ENCODE results near the gene TRAF3IP3.

Gene TRAF3IP3

DNA sequence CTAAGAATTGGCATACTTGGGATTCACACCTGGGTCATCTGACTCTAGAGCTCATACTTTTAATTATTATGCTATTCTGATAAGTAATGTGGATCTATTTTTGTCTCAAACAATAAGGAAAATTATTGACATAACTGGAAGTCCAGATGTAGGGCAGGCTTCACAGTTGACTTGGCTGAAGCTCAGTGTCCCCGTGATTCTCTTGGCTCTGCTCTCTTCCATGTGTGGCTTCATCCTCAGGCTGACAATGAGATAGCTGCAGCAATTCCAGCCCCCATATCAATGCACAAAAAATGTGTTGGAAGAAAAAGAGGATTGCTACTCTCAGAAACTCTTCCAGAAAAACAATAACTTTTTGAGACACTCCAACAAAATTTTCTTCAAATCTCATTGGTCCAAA is 27.4 kb upstream of the TRAF3IP3 start:
- no peak overlapping the region for H3K9ac ChIP-seq (ENCODE audit: low read length)
- no peaks in the 10 kb centered on the region for H3K9me3 ChIP-seq (ENCODE audit: control insufficient read depth, low read length)
- no peak overlapping the region for H3K4me2 ChIP-seq (ENCODE audit: low read length, poor library complexity, severe bottlenecking)
- no peaks in the 10 kb centered on the region for H3K27me3 ChIP-seq (ENCODE audit: control insufficient read depth in 1 of 2, insufficient read depth in 1 of 2, low read length in 2 of 2)
- H3K18ac ChIP-seq (ENCODE audit: low read depth in 1 of 2, low read length in 2 of 2), result no peak overlapping the region
- H3K23ac ChIP-seq (ENCODE audit: low read length in 2 of 2), result no peak overlapping the region
- no peak overlapping the region for H3K4me3 ChIP-seq (ENCODE audit: insufficient read depth in 1 of 2, low read depth in 1 of 2, low read length in 2 of 2)
- no peak overlapping the region for H4K91ac ChIP-seq (ENCODE audit: low read length)
- no peak overlapping the region for H2BK5ac ChIP-seq (ENCODE audit: low read depth, low read length, poor library complexity, severe bottlenecking)
- no peaks in the 10 kb centered on the region for H3K36me3 ChIP-seq (ENCODE audit: control insufficient read depth in 1 of 2, insufficient read depth in 2 of 2, low read depth in 1 of 2, low read length in 2 of 2)
- no peak for DNase-seq
- H2BK15ac ChIP-seq (ENCODE audit: low read depth, poor library complexity, severe bottlenecking), result no peak overlapping the region
- no peak overlapping the region for H3K4ac ChIP-seq (ENCODE audit: low read depth in 1 of 2, low read length in 2 of 2)
- H3K14ac ChIP-seq (ENCODE audit: low read length in 2 of 2), result no peak overlapping the region
- H2BK12ac ChIP-seq (ENCODE audit: low read length in 2 of 2), result no peak overlapping the region
- H3K27ac ChIP-seq (ENCODE audit: low read length, poor library complexity, severe bottlenecking), result no peak overlapping the region
- H3K4me1 ChIP-seq (ENCODE audit: control insufficient read depth, insufficient read depth, low read depth, low read length), result no peaks in the 10 kb centered on the region
- no peak overlapping the region for H2AFZ ChIP-seq (ENCODE audit: low read depth, low read length)
- WGBS, result 59% methylated on average over 1 of the region's 1 CpG
- no peak overlapping the region for H4K8ac ChIP-seq (ENCODE audit: low read length)
- H2AK5ac ChIP-seq (ENCODE audit: low read length, severe bottlenecking), result no peak overlapping the region
- no peak overlapping the region for H2BK120ac ChIP-seq (ENCODE audit: low read depth, low read length)
- no peaks in the 10 kb centered on the region for H3K79me1 ChIP-seq (replicated peaks; ENCODE audit: low read length, poor library complexity, severe bottlenecking)

DNA sequence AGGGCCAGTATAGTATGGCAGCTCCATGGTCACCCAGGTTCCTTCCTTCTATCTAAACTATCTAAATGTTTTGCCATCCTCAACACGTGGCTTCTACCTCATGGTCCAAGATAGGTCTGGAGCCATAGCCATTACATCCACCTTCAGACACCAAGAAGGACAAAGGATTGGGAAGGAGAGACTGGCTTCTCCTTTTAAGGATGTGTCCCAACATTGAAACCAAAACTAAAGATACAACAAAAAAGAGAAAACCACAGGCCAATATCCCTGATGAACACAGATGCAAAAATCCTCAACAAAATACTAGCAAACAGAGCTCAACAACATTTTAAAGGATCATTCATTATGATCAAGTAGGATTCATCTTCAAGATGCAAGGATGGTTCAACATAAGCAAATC is 26.4 kb upstream of the TRAF3IP3 start:
- Histone ChIP-seq H3K27me3 (ENCODE audit: control insufficient read depth in 1 of 2, insufficient read depth in 1 of 2, low read length in 2 of 2) (peaks cover 0 to 6% of the 10 kb centered on the region in 2 experiments), H3K79me1 (replicated peaks; ENCODE audit: low read length, poor library complexity, severe bottlenecking) (no peaks in the 10 kb centered on the region), H4K91ac (ENCODE audit: low read length) (no peak overlapping the region), H3K9me3 (ENCODE audit: control insufficient read depth, low read length) (no peaks in the 10 kb centered on the region), H3K9ac (ENCODE audit: low read length) (no peak overlapping the region), H2AK5ac (ENCODE audit: low read length, severe bottlenecking) (no peak overlapping the region), H2BK12ac (ENCODE audit: low read length in 2 of 2) (no peak overlapping the region), H3K36me3 (ENCODE audit: control insufficient read depth in 1 of 2, insufficient read depth in 2 of 2, low read depth in 1 of 2, low read length in 2 of 2) (no peaks in the 10 kb centered on the region), H3K4ac (ENCODE audit: low read depth in 1 of 2, low read length in 2 of 2) (no peak overlapping the region), H3K4me3 (ENCODE audit: insufficient read depth in 1 of 2, low read depth in 1 of 2, low read length in 2 of 2) (no peak overlapping the region), H3K23ac (ENCODE audit: low read length in 2 of 2) (no peak overlapping the region), H4K8ac (ENCODE audit: low read length) (no peak overlapping the region), H2BK120ac (ENCODE audit: low read depth, low read length) (no peak overlapping the region), H3K4me2 (ENCODE audit: low read length, poor library complexity, severe bottlenecking) (no peak overlapping the region), H3K4me1 (ENCODE audit: control insufficient read depth, insufficient read depth, low read depth, low read length) (no peaks in the 10 kb centered on the region), H2BK15ac (ENCODE audit: low read depth, poor library complexity, severe bottlenecking) (no peak overlapping the region), H3K14ac (ENCODE audit: low read length in 2 of 2) (no peak overlapping the region), H2AFZ (ENCODE audit: low read depth, low read length) (no peak overlapping the region), H3K27ac (ENCODE audit: low read length, poor library complexity, severe bottlenecking) (no peak overlapping the region), H3K18ac (ENCODE audit: low read depth in 1 of 2, low read length in 2 of 2) (no peak overlapping the region), H2BK5ac (ENCODE audit: low read depth, low read length, poor library complexity, severe bottlenecking) (no peak overlapping the region)
- WGBS, result 55% methylated on average over 1 of the region's 1 CpG
- no peak for DNase-seq

DNA sequence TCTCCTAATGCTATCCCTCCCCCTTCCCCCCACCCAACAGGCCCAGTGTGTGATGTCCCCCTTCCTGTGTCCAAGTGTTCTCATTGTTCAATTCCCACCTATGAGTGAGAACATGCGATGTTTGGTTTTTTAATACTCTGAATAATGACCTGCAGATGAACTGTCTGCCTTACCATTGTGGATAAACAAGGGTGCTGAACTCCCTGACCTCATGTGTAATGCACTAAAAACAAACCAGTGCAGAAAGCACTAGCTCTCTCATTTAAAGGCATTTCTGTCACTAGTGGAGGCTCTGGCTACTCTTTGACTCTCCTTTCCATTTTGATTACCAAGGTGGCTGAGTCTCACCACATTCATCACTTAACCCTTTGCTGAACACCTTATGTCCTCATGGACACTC is 23.1 kb upstream of the TRAF3IP3 start:
- peak overlapping the region in 1 of 2 experiments; percentile 1 for H3K4me3 ChIP-seq (ENCODE audit: insufficient read depth in 1 of 2, low read depth in 1 of 2, low read length in 2 of 2)
- no peak overlapping the region for H2BK15ac ChIP-seq (ENCODE audit: low read depth, poor library complexity, severe bottlenecking)
- H2BK5ac ChIP-seq (ENCODE audit: low read depth, low read length, poor library complexity, severe bottlenecking), result no peak overlapping the region
- no peak overlapping the region for H2AK5ac ChIP-seq (ENCODE audit: low read length, severe bottlenecking)
- no peak overlapping the region for H3K18ac ChIP-seq (ENCODE audit: low read depth in 1 of 2, low read length in 2 of 2)
- no peaks in the 10 kb centered on the region for H3K4me1 ChIP-seq (ENCODE audit: control insufficient read depth, insufficient read depth, low read depth, low read length)
- H2AFZ ChIP-seq (ENCODE audit: low read depth, low read length), result no peak overlapping the region
- WGBS, result 100% methylated on average over 1 of the region's 1 CpG
- no peaks in the 10 kb centered on the region for H3K36me3 ChIP-seq (ENCODE audit: control insufficient read depth in 1 of 2, insufficient read depth in 2 of 2, low read depth in 1 of 2, low read length in 2 of 2)
- no peak overlapping the region for H4K8ac ChIP-seq (ENCODE audit: low read length)
- no peak overlapping the region for H3K27ac ChIP-seq (ENCODE audit: low read length, poor library complexity, severe bottlenecking)
- H3K9ac ChIP-seq (ENCODE audit: low read length), result no peak overlapping the region
- no peak overlapping the region for H4K91ac ChIP-seq (ENCODE audit: low read length)
- no peak overlapping the region for H3K4ac ChIP-seq (ENCODE audit: low read depth in 1 of 2, low read length in 2 of 2)
- H3K79me1 ChIP-seq (replicated peaks; ENCODE audit: low read length, poor library complexity, severe bottlenecking), result no peaks in the 10 kb centered on the region
- peaks cover 0 to 20% of the 10 kb centered on the region in 2 experiments for H3K27me3 ChIP-seq (ENCODE audit: control insufficient read depth in 1 of 2, insufficient read depth in 1 of 2, low read length in 2 of 2)
- H2BK120ac ChIP-seq (ENCODE audit: low read depth, low read length), result no peak overlapping the region
- no peak overlapping the region for H3K4me2 ChIP-seq (ENCODE audit: low read length, poor library complexity, severe bottlenecking)
- no peaks in the 10 kb centered on the region for H3K9me3 ChIP-seq (ENCODE audit: control insufficient read depth, low read length)
- H3K23ac ChIP-seq (ENCODE audit: low read length in 2 of 2), result no peak overlapping the region
- no peak overlapping the region for H2BK12ac ChIP-seq (ENCODE audit: low read length in 2 of 2)
- H3K14ac ChIP-seq (ENCODE audit: low read length in 2 of 2), result no peak overlapping the region
- no peak for DNase-seq

DNA sequence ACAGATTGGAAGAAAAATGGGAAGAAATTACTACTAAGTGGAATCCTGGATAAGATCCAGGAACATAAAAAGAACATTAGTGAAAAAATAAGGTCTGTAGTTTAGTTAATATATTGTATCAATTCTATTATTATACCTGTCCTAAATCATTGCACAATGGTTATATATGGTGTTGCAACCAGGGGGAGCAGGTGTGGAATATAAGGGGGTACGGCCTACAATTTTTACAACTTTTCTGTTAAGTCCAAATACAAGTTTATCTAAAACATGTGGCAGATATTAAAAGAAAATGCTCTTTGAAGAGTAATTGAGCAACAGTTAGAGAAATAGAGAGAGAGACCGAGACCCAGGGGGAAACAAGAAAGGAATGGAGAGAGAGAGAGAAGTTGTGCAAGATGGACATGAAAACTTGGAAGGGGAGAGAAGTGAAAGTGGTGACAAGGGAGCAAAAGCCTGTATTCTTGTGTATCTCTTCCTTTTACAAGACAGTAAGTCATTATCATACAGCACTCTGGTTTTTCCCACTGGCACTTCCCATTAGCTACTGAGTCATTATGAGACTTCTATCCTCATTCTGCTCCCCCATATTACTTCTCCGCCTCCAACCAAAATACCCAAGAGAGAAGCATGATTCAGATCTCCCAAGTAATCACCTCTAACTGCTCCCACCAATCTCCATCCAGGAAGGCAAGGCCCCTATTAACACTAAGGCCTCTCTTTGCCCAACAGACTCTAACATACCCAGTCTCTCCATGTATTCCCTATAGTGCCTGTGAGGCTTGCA is 22.3 kb upstream of the TRAF3IP3 start:
- H3K4ac ChIP-seq (ENCODE audit: low read depth in 1 of 2, low read length in 2 of 2), result no peak overlapping the region
- no peak overlapping the region for H2BK15ac ChIP-seq (ENCODE audit: low read depth, poor library complexity, severe bottlenecking)
- H3K36me3 ChIP-seq (ENCODE audit: control insufficient read depth in 1 of 2, insufficient read depth in 2 of 2, low read depth in 1 of 2, low read length in 2 of 2), result no peaks in the 10 kb centered on the region
- H4K8ac ChIP-seq (ENCODE audit: low read length), result no peak overlapping the region
- peaks cover 0 to 20% of the 10 kb centered on the region in 2 experiments for H3K27me3 ChIP-seq (ENCODE audit: control insufficient read depth in 1 of 2, insufficient read depth in 1 of 2, low read length in 2 of 2)
- H3K4me1 ChIP-seq (ENCODE audit: control insufficient read depth, insufficient read depth, low read depth, low read length), result no peaks in the 10 kb centered on the region
- H3K9me3 ChIP-seq (ENCODE audit: control insufficient read depth, low read length), result no peaks in the 10 kb centered on the region
- H3K18ac ChIP-seq (ENCODE audit: low read depth in 1 of 2, low read length in 2 of 2), result no peak overlapping the region
- peak overlapping the region in 1 of 2 experiments; percentile 10 for H3K4me3 ChIP-seq (ENCODE audit: insufficient read depth in 1 of 2, low read depth in 1 of 2, low read length in 2 of 2)
- no peak overlapping the region for H2BK12ac ChIP-seq (ENCODE audit: low read length in 2 of 2)
- H2BK120ac ChIP-seq (ENCODE audit: low read depth, low read length), result no peak overlapping the region
- H3K9ac ChIP-seq (ENCODE audit: low read length), result peak overlapping the region; percentile 5
- no peak for DNase-seq
- H4K91ac ChIP-seq (ENCODE audit: low read length), result no peak overlapping the region
- H3K4me2 ChIP-seq (ENCODE audit: low read length, poor library complexity, severe bottlenecking), result no peak overlapping the region
- 81% methylated on average over 2 of the region's 3 CpGs for WGBS
- H3K23ac ChIP-seq (ENCODE audit: low read length in 2 of 2), result no peak overlapping the region
- H2AFZ ChIP-seq (ENCODE audit: low read depth, low read length), result no peak overlapping the region
- no peak overlapping the region for H3K27ac ChIP-seq (ENCODE audit: low read length, poor library complexity, severe bottlenecking)
- no peak overlapping the region for H3K14ac ChIP-seq (ENCODE audit: low read length in 2 of 2)
- no peak overlapping the region for H2BK5ac ChIP-seq (ENCODE audit: low read depth, low read length, poor library complexity, severe bottlenecking)
- H3K79me1 ChIP-seq (replicated peaks; ENCODE audit: low read length, poor library complexity, severe bottlenecking), result no peaks in the 10 kb centered on the region
- no peak overlapping the region for H2AK5ac ChIP-seq (ENCODE audit: low read length, severe bottlenecking)

All from mesenchymal stem cell (in vitro differentiated cells and primary cell).